Measurements from ENCODE around the gene SOSTDC1.

SOSTDC1 gene

DNA sequence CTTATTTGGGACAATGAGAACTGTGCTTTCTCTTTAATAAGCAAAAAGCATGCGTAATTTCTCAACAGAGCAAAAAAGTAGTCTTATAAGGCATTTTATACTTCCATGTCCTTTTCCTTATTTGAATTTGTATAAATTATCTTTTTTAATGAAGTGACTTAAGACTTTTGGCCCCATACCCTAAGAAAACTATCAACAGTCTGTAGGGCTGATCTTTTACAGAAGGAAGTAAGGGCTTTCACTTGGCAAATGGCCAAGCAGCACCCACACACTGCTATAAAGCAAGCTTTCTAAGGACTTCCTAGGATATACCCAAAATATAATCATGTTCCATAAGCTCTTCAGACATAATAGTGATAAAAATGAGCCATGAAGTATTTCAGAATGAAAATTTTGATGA lies 47.6 kb downstream of the SOSTDC1 start:
- DNase-seq, result no peak

DNA sequence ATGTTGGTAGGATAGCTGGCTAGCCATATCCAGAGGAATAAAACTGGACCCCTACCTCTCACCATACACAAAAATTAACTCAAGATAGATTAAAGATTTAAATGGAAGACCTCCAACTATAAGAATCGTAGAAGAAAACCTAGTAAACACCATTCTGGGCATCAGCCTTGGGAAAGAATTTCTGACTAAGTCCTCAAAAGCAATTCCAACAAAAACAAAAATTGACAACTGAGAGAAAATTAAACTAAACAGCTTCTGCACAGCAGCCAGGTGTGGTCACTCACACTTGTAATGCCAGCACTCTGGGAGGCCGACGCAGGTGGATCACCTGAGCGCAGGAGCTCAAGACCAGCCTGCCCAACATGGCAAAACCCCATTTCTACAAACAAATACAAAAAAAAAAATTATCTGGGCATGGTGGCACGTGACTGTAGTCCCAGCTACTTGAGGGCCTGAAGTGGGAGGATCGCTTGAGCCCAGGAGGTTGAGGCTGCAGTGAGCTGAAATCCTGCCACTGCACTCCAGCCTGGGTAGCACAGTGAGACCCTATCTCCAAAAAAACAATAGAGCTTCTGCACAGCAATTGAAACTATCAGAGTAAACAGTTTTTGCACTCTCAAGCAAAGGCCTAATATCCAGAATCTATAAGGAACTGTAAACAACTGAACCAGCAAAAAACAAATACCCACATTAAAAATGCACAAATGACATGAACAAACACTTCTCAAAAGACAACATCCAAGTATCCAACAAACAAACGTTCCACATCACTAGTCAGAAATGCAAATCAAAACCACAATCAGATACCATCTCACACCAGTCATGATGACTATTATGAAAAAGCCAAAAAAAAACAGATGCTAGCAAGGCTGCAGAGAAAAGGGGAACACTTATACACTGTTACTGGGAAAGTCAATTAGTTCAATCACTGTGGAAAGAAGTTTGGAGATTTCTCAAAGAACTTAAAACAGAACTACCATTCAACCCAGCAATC lies 49.0 kb downstream of the SOSTDC1 start:
- no peak for DNase-seq

DNA sequence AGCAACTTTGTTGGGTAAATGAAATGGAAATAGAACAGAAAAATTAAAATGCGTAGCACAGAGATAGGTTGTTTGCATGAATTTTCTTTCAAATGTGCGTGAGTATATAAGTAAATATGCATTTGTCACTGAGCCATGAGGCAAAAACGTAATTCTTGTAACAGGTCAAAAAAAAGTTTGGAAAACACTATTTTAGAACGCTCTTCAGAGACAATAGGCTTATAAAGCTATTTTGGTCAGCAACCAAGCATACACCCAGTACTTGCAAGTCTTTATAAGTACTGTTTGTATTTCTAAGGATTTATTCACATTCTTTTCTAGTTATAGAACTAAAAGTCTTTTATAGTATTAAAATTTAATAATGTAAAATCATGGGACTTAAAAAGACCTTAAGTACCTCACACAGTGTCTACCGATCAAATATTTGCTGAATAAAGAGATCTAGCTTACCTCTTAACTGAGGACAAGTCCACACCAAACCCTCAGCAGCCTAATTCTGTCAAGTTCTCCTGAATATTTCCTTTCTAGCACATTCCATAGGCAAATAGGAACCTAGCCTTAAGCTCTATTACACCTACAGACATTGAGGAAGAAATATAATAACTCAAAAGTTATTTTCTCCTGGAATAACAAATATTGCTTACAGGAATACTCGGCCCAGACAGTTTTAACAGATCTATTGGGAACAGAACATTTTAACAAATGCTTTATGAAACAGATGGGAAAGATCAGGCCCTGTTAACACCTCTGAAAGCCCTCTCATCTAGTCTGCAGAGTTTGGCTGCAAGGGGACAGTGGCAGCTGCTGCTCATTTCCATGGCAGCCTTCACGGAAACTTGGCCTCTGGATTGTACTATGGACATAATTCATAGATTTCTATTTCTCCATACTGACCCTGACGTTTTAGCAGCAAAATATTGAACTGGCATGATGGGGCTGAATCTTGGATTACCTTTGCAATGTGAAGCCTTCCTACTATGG lies 53.0 kb downstream of the SOSTDC1 start:
- DNase-seq, result no peak

All from NCI-H69 (cell line).